Stimulated activated CD4-positive, alpha-beta T cell treated with anti-CD3 and anti-CD28 coated beads, Interleukin-1b, Interleukin-23, amount 100 ng/mL, for 1 hour (primary cell): Measurements from ENCODE around the gene STING1.

Experiments used
- DNase-seq, 2 donors: peaks; one replicate each; pipeline ENCODE4 v3.0.0-alpha.2; 2020; ENCODE audit warnings: low read depth in 2 of 2

The STING1 gene

GRCh38 chr5:139468421-139468931 lies 14.1 kb downstream of the STING1 start:
- no peak for DNase-seq

GRCh38 chr5:139462586-139463276 lies 19.8 kb downstream of the STING1 start, which contains the start of gene ECSCR:
Gene ECSCR, minus strand, starts transcription at chr5:139462743. Its CDS starts 73 bp downstream, at chr5:139462670.
- DNase-seq, result no peak

GRCh38 chr5:139461698-139462097 lies 20.9 kb downstream of the STING1 start:
- no peak for DNase-seq

- no peak for DNase-seq
Observed at GRCh38 chr5:139461176-139461575, 21.4 kb downstream of the STING1 start.

- no peak for DNase-seq
Observed at GRCh38 chr5:139460455-139460854, 22.1 kb downstream of the STING1 start.

GRCh38 chr5:139459451-139459934 lies 23.1 kb downstream of the STING1 start:
- no peak for DNase-seq

GRCh38 chr5:139458580-139459407 lies 23.8 kb downstream of the STING1 start:
- DNase-seq, result peak in 1 of 2 donors; percentile 51

- no peak for DNase-seq
Observed at GRCh38 chr5:139457653-139458306, 24.8 kb downstream of the STING1 start.

- no peak for DNase-seq
Observed at GRCh38 chr5:139457241-139457640, 25.3 kb downstream of the STING1 start.

- DNase-seq, result no peak
Observed at GRCh38 chr5:139456776-139457175, 25.8 kb downstream of the STING1 start.

- no peak for DNase-seq
Observed at GRCh38 chr5:139454568-139455290, 27.8 kb downstream of the STING1 start.

GRCh38 chr5:139453683-139454567 lies 28.6 kb downstream of the STING1 start:
- DNase-seq, result no peak

GRCh38 chr5:139451878-139452660 lies 30.5 kb downstream of the STING1 start:
- DNase-seq, result no peak

- DNase-seq, result no peak
Observed at GRCh38 chr5:139451176-139451575, 31.4 kb downstream of the STING1 start.

GRCh38 chr5:139446956-139447779 lies 35.4 kb downstream of the STING1 start:
- DNase-seq, result no peak

GRCh38 chr5:139445325-139446170 lies 37.0 kb downstream of the STING1 start:
- DNase-seq, result no peak

GRCh38 chr5:139443831-139444453 lies 38.6 kb downstream of the STING1 start:
- no peak for DNase-seq
